RPMI7951 (cell line): ENCODE data around the gene DPY19L1. TPM values are rescaled to one million over a fixed set of nuclear protein-coding genes. Genes with fewer than 3 reads are reported as not detected.
"Not testable (repeated sequence)": the region's sequence is repeated elsewhere in the genome, so short reads cannot be mapped to it uniquely, and the experiment has no call there.

Experiments used
- DNase-seq: peaks from one replicate; pipeline ENCODE4 v3.0.0-alpha.2; 2012; ENCODE audit warnings: low read depth
- total RNA-seq: library from RNA; depleted of rRNA; stranded (reverse); fragments of >200 nt; shearing (Covaris generic); gene quantifications from 2 replicates; pipeline ENCODE4 v1.2.3, GENCODE V29; 2014

Gene DPY19L1
- total RNA-seq, 1 experiment from 2014 or later = 52.6 TPM

- peak; percentile 55 for DNase-seq
These were observed 45.1 kb downstream of the DPY19L1 start for GRCh38 chr7:34991938-34992840.

- DNase-seq = not testable (repeated sequence)
These were observed 48.7 kb downstream of the DPY19L1 start for GRCh38 chr7:34988442-34989125.

GRCh38 chr7:34985155-34985554, 52.1 kb downstream of the DPY19L1 start:
- not testable (repeated sequence) for DNase-seq

GRCh38 chr7:34984140-34984539, 53.1 kb downstream of the DPY19L1 start:
- DNase-seq = not testable (repeated sequence)

- DNase-seq = no peak
These were observed 54.8 kb downstream of the DPY19L1 start for GRCh38 chr7:34982371-34983019.

- not testable (repeated sequence) for DNase-seq
These were observed 58.2 kb downstream of the DPY19L1 start for GRCh38 chr7:34979124-34979523.

- no peak for DNase-seq
These were observed 63.9 kb downstream of the DPY19L1 start for GRCh38 chr7:34973400-34973760.

GRCh38 chr7:34972739-34973399, 64.4 kb downstream of the DPY19L1 start:
- peak; percentile 19 for DNase-seq

GRCh38 chr7:34967818-34968217, 69.5 kb downstream of the DPY19L1 start:
- not testable (repeated sequence) for DNase-seq

- not testable (repeated sequence) for DNase-seq
These were observed 70.8 kb downstream of the DPY19L1 start for GRCh38 chr7:34966504-34966903.

GRCh38 chr7:34958021-34958420, 79.3 kb downstream of the DPY19L1 start:
- DNase-seq = no peak

GRCh38 chr7:34952822-34953221, 84.5 kb downstream of the DPY19L1 start:
- no peak for DNase-seq

- no peak for DNase-seq
These were observed 87.9 kb downstream of the DPY19L1 start for GRCh38 chr7:34949361-34949760.

- DNase-seq = not testable (repeated sequence)
These were observed 89.9 kb downstream of the DPY19L1 start for GRCh38 chr7:34947427-34947826.

- no peak for DNase-seq
These were observed 90.8 kb downstream of the DPY19L1 start for GRCh38 chr7:34946486-34946885.

- peak; percentile 1 for DNase-seq
These were observed 91.3 kb downstream of the DPY19L1 start for GRCh38 chr7:34945894-34946477.

GRCh38 chr7:34939175-34939574, 98.1 kb downstream of the DPY19L1 start:
- peak; percentile 68 for DNase-seq

GRCh38 chr7:34935735-34936165, 101.5 kb downstream of the DPY19L1 start:
- not testable (repeated sequence) for DNase-seq

GRCh38 chr7:34931739-34932138, 105.5 kb downstream of the DPY19L1 start:
- no peak for DNase-seq

GRCh38 chr7:34929783-34930182, 107.5 kb downstream of the DPY19L1 start:
- DNase-seq = not testable (repeated sequence)

- no peak for DNase-seq
These were observed 108.7 kb downstream of the DPY19L1 start for GRCh38 chr7:34928560-34928959.
